Measurements from ENCODE around the gene BSPRY.

The BSPRY gene

DNA sequence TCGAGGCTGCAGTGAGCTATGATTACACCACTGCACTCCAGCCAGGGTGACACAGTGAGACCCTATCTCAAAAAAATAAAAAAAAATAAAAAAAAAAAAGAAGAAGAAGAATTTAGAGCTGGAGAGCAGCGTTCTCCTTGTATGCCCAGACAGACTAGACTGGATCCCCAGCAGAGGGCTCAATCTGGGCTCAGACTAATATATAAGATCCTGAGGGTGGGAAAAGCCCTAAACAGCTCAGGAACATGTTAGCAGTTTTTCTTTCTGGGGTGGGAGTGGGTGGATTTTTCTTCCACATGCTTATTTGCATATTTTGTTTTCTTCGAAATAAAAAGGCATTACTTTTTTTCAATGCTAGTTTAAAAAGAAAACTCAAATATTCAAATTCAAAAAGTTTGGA lies 904 bp upstream of the BSPRY start:
- TF ChIP-seq, protein P1, sequence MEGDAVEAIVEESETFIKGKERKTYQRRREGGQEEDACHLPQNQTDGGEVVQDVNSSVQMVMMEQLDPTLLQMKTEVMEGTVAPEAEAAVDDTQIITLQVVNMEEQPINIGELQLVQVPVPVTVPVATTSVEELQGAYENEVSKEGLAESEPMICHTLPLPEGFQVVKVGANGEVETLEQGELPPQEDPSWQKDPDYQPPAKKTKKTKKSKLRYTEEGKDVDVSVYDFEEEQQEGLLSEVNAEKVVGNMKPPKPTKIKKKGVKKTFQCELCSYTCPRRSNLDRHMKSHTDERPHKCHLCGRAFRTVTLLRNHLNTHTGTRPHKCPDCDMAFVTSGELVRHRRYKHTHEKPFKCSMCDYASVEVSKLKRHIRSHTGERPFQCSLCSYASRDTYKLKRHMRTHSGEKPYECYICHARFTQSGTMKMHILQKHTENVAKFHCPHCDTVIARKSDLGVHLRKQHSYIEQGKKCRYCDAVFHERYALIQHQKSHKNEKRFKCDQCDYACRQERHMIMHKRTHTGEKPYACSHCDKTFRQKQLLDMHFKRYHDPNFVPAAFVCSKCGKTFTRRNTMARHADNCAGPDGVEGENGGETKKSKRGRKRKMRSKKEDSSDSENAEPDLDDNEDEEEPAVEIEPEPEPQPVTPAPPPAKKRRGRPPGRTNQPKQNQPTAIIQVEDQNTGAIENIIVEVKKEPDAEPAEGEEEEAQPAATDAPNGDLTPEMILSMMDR (IDR thresholded peaks at IDR 0.05; ENCODE audit: low read depth, low read length), result no peak
- DNase-seq (ENCODE audit: low read depth, low spot score), result no peak
- in situ Hi-C loops (cut with HindIII; ENCODE audit: low sequenced_read_pairs), result no loop called here
- H3K4me3 ChIP-seq (ENCODE audit: low read depth, low read length), result no peak overlapping the region

DNA sequence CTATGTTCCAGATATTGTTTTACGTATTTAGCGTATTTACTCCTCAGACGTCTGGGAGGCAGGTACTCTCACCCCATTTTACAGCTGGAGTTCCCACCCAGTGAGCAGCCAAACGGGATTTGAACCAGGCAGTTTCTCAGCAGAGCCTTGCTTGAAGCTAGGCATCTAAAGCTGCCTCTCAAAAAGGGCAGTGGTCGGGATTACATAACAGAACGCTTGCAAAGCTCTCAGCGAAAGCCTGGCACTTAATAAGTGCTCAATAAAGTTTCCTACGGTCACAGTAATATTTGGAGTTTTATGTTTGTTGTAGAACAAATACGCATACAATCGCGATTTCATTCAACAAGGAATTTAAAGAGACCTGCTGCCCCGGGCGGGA lies 286 bp upstream of the BSPRY start:
- TF ChIP-seq, protein P1 (IDR thresholded peaks at IDR 0.05; ENCODE audit: low read depth, low read length), result no peak
- no peak overlapping the region for H3K4me3 ChIP-seq (ENCODE audit: low read depth, low read length)
- in situ Hi-C loops (cut with HindIII; ENCODE audit: low sequenced_read_pairs), result no loop called here
- DNase-seq (ENCODE audit: low read depth, low spot score), result no peak

DNA sequence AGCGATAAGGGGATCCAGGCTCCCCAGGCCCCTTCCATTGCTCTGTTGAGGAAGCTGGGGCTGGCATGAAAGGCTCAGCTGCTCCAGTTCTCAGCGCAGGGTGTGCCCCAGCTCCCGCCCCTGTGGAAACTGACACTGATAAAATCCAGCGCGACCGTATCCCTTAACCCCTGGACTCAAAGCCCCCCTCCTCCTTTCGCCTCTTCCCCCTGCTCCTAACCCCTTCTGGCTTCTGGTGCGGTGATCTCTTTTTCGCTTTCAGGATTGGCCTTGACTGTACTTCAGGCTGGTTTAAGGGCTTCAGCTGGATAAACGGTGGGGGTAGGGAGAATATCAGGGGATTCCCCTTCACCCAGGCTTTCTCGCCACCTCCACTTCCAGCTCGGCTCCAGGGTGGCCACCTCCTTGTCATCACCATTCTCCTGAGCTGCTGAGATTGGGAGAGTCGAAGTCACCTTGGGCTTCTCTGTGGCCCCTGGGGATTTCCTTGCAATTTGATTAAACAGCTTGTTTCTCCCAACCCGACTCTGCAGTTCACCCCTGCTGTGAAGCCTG lies 843 bp downstream of the BSPRY start:
- no peak for DNase-seq (ENCODE audit: low read depth, low spot score)
- in situ Hi-C loops (cut with HindIII; ENCODE audit: low sequenced_read_pairs), result no loop called here
- TF ChIP-seq, protein P1 (IDR thresholded peaks at IDR 0.05; ENCODE audit: low read depth, low read length), result no peak
- H3K4me3 ChIP-seq (ENCODE audit: low read depth, low read length), result no peak overlapping the region

DNA sequence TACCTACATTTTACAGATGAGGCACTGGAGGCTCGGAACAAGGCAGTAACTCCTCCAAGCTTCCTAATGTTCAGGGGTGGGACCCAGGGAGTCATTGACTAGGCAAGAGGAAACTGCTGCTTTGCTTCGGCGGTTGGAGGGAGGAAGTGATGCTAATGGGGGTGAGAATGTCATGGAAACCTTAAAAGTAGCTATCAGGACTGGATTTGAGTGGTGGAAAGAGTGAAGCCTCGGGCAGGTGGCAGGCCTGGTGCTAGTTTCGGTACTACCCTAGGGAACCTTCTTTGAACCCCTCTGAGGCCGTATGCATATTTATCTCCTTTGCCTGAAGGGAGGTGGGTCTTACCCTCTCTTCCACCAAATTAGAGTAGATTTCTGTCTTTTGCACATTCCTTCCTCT lies 1.6 kb downstream of the BSPRY start:
- TF ChIP-seq, protein P1 (IDR thresholded peaks at IDR 0.05; ENCODE audit: low read depth, low read length), result no peak
- in situ Hi-C loops (cut with HindIII; ENCODE audit: low sequenced_read_pairs), result no loop called here
- no peak for DNase-seq (ENCODE audit: low read depth, low spot score)
- no peak overlapping the region for H3K4me3 ChIP-seq (ENCODE audit: low read depth, low read length)

DNA sequence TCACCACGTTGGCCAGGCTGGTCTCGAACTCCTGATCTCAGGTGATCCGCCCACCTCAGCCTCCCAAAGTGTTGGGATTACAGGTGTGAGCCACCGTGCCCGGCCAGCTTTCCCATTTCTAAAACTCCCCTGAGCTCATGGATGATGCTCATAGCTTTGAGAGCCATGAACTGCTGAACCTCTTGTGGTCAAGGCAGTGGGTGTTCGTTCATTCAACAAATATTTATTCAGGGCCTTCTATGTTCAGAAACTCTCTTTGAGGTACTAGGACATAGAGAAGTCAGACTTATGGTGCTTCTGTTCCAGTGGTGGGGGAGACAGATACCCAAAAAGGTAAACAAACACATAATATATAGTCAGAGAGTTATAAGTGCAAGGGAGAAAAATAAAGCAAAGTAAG lies 2.7 kb downstream of the BSPRY start:
- in situ Hi-C loops (cut with HindIII; ENCODE audit: low sequenced_read_pairs), result no loop called here
- TF ChIP-seq, protein P1 (IDR thresholded peaks at IDR 0.05; ENCODE audit: low read depth, low read length), result no peak
- no peak for DNase-seq (ENCODE audit: low read depth, low spot score)

DNA sequence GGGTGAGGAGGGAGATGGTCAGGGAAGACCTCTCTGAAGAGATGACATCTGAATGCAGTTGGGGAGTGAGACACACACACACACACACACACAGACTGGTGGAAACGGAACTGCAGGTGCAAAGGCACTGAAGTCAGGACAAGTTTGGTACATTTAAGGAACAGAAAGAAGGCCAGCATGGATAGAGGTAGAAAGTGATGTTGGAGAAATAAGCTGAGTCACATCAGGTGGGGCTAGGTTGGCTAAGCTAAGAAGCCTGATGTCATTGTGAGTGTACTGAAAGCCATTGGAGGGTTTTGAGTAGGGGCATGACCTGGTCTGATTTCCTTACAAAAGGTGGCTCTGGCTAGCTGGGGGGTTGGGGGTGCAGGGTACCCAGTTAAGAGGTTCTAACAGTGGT lies 3.1 kb downstream of the BSPRY start:
- TF ChIP-seq, protein P1 (IDR thresholded peaks at IDR 0.05; ENCODE audit: low read depth, low read length), result no peak
- in situ Hi-C loops (cut with HindIII; ENCODE audit: low sequenced_read_pairs), result no loop called here
- no peak overlapping the region for H3K4me3 ChIP-seq (ENCODE audit: low read depth, low read length)
- no peak for DNase-seq (ENCODE audit: low read depth, low spot score)

More for the DNA sequence above, 2.7 kb downstream of the BSPRY start:
- H3K4me3 ChIP-seq (ENCODE audit: low read depth, low read length), result no peak overlapping the region

All from astrocyte of the spinal cord (primary cell).